Measurements from ENCODE around the gene IL5RA.

GRCh38 chr3:3125977-3126376 is 15.8 kb upstream of the IL5RA start:
- no peak for TF ChIP-seq CTCF (IDR thresholded peaks at IDR 0.05; ENCODE audit: low read depth, low read length)
- TF ChIP-seq EZH2phosphoT487 (IDR thresholded peaks at IDR 0.05; ENCODE audit: low read depth), result no peak

All from OCI-LY3 (cell line).